ENCODE data around the gene ASPSCR1. TPM values are rescaled to one million over a fixed set of nuclear protein-coding genes. Genes with fewer than 3 reads are reported as not detected.
A peak's percentile ranks its signal among the peaks of the same experiment; 100 is the strongest.

The ASPSCR1 gene
- total RNA-seq, 4 donors from 2014 or later, result 11.7 to 24.4 (median 18.6) TPM

DNA sequence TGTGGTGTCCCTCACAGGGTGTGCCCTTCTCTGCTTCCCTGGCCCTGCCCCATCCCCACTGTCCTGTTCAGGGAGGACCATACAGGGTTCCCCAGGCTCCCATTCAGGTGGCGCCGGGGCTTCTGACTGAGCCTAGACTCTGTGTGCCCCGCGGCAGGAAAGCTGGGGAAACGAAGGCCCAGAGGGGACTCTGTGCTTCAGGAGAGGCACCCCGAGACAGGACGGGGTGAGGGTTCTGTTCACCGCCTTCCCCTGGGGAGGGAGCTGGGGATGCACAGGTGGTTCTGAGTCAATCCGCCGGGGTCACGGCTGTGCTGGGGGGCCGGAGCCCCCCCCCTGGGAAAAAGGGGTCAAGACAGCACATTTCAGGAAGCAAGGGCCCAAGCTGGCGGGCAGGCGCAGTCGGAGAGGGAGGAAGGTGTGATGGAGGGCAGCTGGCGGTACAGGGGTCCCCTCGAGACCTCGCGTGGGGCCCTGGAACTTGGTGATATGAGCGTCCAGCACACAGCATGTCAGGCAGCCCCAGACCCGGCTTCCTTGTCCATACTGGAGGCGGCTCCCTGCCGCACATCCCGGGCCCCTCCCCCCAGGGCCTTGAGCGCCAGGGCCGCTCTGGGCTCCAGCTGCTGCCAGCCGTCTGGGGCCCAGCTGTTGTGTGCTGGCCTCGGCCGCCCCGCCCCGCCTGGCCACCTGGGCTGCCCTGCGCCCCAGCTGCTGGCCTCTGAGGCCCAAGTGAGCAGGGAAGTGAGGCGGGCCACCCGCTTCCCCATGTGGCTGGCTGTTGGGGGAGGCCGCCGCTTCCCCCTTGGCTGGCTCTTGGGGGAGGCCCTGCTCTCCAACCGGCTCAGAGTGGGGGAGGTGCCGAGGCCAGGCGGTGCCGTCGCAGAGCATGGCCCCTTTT is 10.8 kb upstream of the ASPSCR1 start:
- TF ChIP-seq POLR2A (IDR thresholded peaks at IDR 0.05) (no peak), POLR2AphosphoS5 (IDR thresholded peaks at IDR 0.05) (peak; percentile 47), EP300 (IDR thresholded peaks at IDR 0.05) (no peak)
- TF ChIP-seq, protein P1, sequence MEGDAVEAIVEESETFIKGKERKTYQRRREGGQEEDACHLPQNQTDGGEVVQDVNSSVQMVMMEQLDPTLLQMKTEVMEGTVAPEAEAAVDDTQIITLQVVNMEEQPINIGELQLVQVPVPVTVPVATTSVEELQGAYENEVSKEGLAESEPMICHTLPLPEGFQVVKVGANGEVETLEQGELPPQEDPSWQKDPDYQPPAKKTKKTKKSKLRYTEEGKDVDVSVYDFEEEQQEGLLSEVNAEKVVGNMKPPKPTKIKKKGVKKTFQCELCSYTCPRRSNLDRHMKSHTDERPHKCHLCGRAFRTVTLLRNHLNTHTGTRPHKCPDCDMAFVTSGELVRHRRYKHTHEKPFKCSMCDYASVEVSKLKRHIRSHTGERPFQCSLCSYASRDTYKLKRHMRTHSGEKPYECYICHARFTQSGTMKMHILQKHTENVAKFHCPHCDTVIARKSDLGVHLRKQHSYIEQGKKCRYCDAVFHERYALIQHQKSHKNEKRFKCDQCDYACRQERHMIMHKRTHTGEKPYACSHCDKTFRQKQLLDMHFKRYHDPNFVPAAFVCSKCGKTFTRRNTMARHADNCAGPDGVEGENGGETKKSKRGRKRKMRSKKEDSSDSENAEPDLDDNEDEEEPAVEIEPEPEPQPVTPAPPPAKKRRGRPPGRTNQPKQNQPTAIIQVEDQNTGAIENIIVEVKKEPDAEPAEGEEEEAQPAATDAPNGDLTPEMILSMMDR (IDR thresholded peaks at IDR 0.05), result no peak
- peaks cover 76% of the 10 kb centered on the region for H3K27me3 ChIP-seq
- WGBS, 2 donors (ENCODE audit: low coverage in 1 of 2), result 61 to 90% methylated on average over 4 to 6 of the region's 41 CpGs
- no peaks in the 10 kb centered on the region for H3K36me3 ChIP-seq
- ATAC-seq, result peak; percentile 74
- H3K9me3 ChIP-seq, result no peaks in the 10 kb centered on the region
- peak overlapping the region in 2 of 4 donors; percentile 12 to 19 for H3K27ac ChIP-seq
- no peak overlapping the region for H3K4me3 ChIP-seq
- H3K4me1 ChIP-seq, result peaks cover 0 to 36% (median 11%) of the 10 kb centered on the region in 3 donors

DNA sequence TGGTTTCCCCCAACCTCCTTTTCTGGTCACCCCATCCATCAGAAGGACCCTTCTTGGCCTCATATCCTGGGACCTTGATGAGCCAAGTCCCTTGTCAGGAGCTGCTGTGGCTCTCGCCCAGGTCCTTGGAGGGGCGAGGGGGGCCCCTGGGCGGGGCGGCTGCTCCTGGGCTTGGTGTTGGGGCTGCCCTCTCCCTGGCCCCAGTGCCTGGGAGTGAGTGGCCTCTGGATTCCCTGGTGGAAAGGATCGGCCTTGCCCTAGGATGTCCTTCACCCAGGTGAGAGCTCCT is 10.2 kb upstream of the ASPSCR1 start:
- Histone ChIP-seq H3K4me3 (no peak overlapping the region), H3K4me1 (peaks cover 0 to 30% (median 11%) of the 10 kb centered on the region in 3 donors), H3K27me3 (peaks cover 76% of the 10 kb centered on the region), H3K27ac (peak overlapping the region in 2 of 4 donors; percentile 12 to 19), H3K36me3 (no peaks in the 10 kb centered on the region), H3K9me3 (no peaks in the 10 kb centered on the region)
- WGBS, 2 donors (ENCODE audit: low coverage in 1 of 2), result no CpG with 5 or more reads among the region's 5 CpGs
- TF ChIP-seq, protein P1 (IDR thresholded peaks at IDR 0.05), result no peak
- TF ChIP-seq POLR2AphosphoS5 (IDR thresholded peaks at IDR 0.05) (no peak), EP300 (IDR thresholded peaks at IDR 0.05) (no peak), POLR2A (IDR thresholded peaks at IDR 0.05) (no peak)
- ATAC-seq, result peak; percentile 11

DNA sequence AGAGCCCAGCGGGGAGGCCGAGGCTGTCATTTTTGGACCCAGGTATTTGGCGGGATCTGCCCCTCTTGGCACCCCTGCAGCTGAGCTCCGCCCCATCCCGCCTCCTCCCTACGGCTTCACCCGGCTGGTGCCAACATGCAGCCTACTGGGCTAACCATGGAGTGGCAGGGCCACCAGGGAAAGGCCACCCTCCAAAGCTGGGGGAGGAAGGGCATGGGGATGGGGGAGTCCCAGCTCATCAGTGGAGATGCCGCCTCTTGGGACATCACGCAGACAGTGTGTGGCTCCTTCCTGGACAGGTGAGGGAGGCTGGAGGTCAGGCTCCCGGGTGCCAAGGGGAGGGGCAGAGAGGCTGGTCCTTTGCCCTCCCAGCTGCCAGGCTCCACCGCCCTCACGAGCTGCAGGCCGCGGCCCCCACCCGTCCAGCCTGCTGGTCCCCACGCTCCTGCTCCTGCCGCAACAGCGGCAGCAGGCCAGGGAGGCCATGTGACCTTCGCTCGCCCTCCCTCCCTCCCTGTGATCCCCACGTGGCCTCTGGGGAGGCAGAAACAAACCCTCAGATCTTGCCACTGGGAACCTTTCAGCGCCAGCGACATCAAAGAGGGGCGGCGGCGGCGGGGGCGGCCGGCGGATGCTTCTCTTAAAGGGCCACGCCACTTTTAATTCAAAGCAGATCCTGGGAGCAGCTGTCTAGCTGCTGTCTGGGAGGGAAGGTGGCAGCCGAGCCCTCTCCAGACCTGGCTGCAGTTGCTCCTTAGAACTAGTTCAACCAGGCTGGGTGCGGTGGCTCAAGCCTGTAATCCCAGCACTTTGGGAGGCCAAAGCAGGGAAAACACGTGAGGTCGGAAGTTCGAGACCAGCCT is 9.7 kb upstream of the ASPSCR1 start:
- TF ChIP-seq, protein P1 (IDR thresholded peaks at IDR 0.05), result no peak
- TF ChIP-seq POLR2AphosphoS5 (IDR thresholded peaks at IDR 0.05) (no peak), EP300 (IDR thresholded peaks at IDR 0.05) (no peak), POLR2A (IDR thresholded peaks at IDR 0.05) (no peak)
- Histone ChIP-seq H3K27ac (peak overlapping the region in 2 of 4 donors; percentile 12 to 19), H3K27me3 (peaks cover 74% of the 10 kb centered on the region), H3K4me3 (peak overlapping the region in 1 of 2 donors; percentile 21), H3K36me3 (no peaks in the 10 kb centered on the region), H3K4me1 (peaks cover 0 to 29% (median 11%) of the 10 kb centered on the region in 3 donors), H3K9me3 (no peaks in the 10 kb centered on the region)
- peak; percentile 82 for ATAC-seq
- WGBS, 2 donors (ENCODE audit: low coverage in 1 of 2), result 9% methylated on average over 8 of the region's 36 CpGs; no CpG with 5 or more reads in 1 of the 2 donors

DNA sequence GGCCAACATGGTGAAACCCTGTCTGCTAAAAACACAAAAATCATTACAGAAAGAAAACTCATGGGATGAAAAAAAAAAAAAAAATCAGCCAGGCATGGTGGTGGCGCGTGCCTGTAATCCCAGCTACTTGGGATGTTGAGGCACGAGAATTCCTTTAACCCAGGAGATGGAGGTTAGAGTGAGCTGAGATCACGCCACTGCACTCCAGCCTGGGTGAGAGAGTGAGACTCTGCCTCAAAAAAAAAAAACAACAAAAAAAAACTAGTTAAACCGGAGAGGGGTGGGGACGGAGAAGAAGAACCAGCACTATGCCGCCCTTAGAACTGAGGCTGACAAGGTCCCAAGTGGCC is 9.1 kb upstream of the ASPSCR1 start:
- H3K27me3 ChIP-seq, result peaks cover 73% of the 10 kb centered on the region
- WGBS, 2 donors (ENCODE audit: low coverage in 1 of 2), result 35 to 71% methylated on average over 2 to 7 of the region's 7 CpGs
- H3K4me3 ChIP-seq, result peak overlapping the region in 1 of 2 donors; percentile 21
- H3K9me3 ChIP-seq, result no peaks in the 10 kb centered on the region
- H3K36me3 ChIP-seq, result no peaks in the 10 kb centered on the region
- no peak overlapping the region for H3K27ac ChIP-seq
- no peak for ATAC-seq
- TF ChIP-seq POLR2AphosphoS5 (IDR thresholded peaks at IDR 0.05), result no peak
- no peak for TF ChIP-seq EP300 (IDR thresholded peaks at IDR 0.05)
- peaks cover 0 to 29% (median 11%) of the 10 kb centered on the region in 3 donors for H3K4me1 ChIP-seq

Measured in gastroesophageal sphincter (tissue), 4 donors.